Body of pancreas (tissue), 4 donors: Measurements from ENCODE around the gene UNC13C. TPM values are rescaled to one million over a fixed set of nuclear protein-coding genes. Genes with fewer than 3 reads are reported as not detected.

ENCODE experiments used
- ATAC-seq: fragments of 150-250 bp; one replicate; pipeline ENCODE4 v1.9.1; 2016
- DNase-seq, 4 donors: peaks; one replicate each; pipeline ENCODE4 v3.0.0-alpha.2; 2019
- H3K27ac ChIP-seq, 4 donors: fragments of 200-600 bp; sonication (generic); 1 replicate in 3 of 4; 2 replicates in 1 of 4; pipeline versions ENCODE4 v1.5.1 to v1.6.1; 2016 to 2019; ENCODE audit warnings: mild to moderate bottlenecking in 1 of 4, mixed read lengths in 1 of 4, moderate library complexity in 1 of 4
- H3K27me3 ChIP-seq, 2 donors: fragments of 200-600 bp; sonication (generic); one replicate each; pipeline ENCODE4 v1.6.0; 2016; ENCODE audit warnings: mild to moderate bottlenecking in 1 of 2
- H3K36me3 ChIP-seq, 2 donors: fragments of 200-600 bp; sonication (generic); replicated peaks in 1 of 2; 2 replicates each; pipeline ENCODE4 v1.5.1; 2016; ENCODE audit warnings: low read depth in 2 of 2; ENCODE audit not compliant: insufficient read depth in 1 of 2
- H3K4me1 ChIP-seq: fragments of 200-600 bp; sonication (generic); one replicate; pipeline ENCODE4 v1.6.0; 2016
- H3K4me3 ChIP-seq, 2 donors: fragments of 200-600 bp; sonication (generic); 1 replicate in 1 of 2; 2 replicates in 1 of 2; pipeline ENCODE4 v1.5.1; 2016 to 2019
- H3K9me3 ChIP-seq, 3 donors: fragments of 200-600 bp; sonication (generic); 1 replicate in 2 of 3; 2 replicates in 1 of 3; pipeline ENCODE4 v1.5.1; 2016
- CTCF ChIP-seq, 7 experiments: fragments of 450-650 bp in 4 of 7; fragments of 200-600 bp in 3 of 7; sonication (generic) in 3 of 7; IDR thresholded peaks; one replicate each; pipeline ENCODE4 v1.5.1; 2016 to 2019; ENCODE audit warnings: antibody characterized with exemption in 7 of 7
- POLR2A ChIP-seq, 3 donors: fragments of 450-650 bp; IDR thresholded peaks; one replicate each; pipeline ENCODE4 v1.6.1; 2016; ENCODE audit warnings: antibody characterized with exemption in 3 of 3, mild to moderate bottlenecking in 2 of 3
- WGBS, 2 donors: methylation state at CpG; one replicate each; pipeline ENCODE4 v1.1.5; 2017; 5-methylcytosine and 5-hydroxymethylcytosine counted together
- intact Hi-C: fragments of 100-400 bp; cut with DNase I; formaldehyde crosslinking; loops from one replicate; pipeline ENCODE4 v1.15.1; 2023
- total RNA-seq, 2 donors: library from RNA; depleted of rRNA; stranded (reverse); fragments of >200 nt; gene quantifications; one replicate each; pipeline ENCODE4 v1.1.0, GENCODE V29; 2016

UNC13C gene
- total RNA-seq, 2 donors from 2014 or later: not detected

- no peak for TF ChIP-seq POLR2A (IDR thresholded peaks at IDR 0.05)
- TF ChIP-seq CTCF (IDR thresholded peaks at IDR 0.05): no peak
- 38 to 43% methylated on average over 3 of the region's 3 CpGs for WGBS, 2 donors
- intact Hi-C loops: no loop called here
- Histone ChIP-seq H3K9me3 (no peaks in the 10 kb centered on the region), H3K4me1 (no peaks in the 10 kb centered on the region), H3K27me3 (no peaks in the 10 kb centered on the region), H3K4me3 (no peak overlapping the region), H3K27ac (no peak overlapping the region), H3K36me3 (no peaks in the 10 kb centered on the region)
- no peak for DNase-seq
- ATAC-seq: no peak
Measured at GRCh38 chr15:54619180-54619579, 640.9 kb downstream of the UNC13C start.

GRCh38 chr15:54620916-54621315 lies 642.7 kb downstream of the UNC13C start:
- H3K4me3 ChIP-seq: no peak overlapping the region
- intact Hi-C loops: no loop called here
- no peaks in the 10 kb centered on the region for H3K36me3 ChIP-seq
- DNase-seq: no peak
- no peak overlapping the region for H3K27ac ChIP-seq
- 68 to 71% methylated on average over 3 of the region's 3 CpGs for WGBS, 2 donors
- H3K27me3 ChIP-seq: no peaks in the 10 kb centered on the region
- no peak for ATAC-seq
- no peak for TF ChIP-seq POLR2A (IDR thresholded peaks at IDR 0.05)
- TF ChIP-seq CTCF (IDR thresholded peaks at IDR 0.05): no peak
- H3K9me3 ChIP-seq: no peaks in the 10 kb centered on the region
- no peaks in the 10 kb centered on the region for H3K4me1 ChIP-seq

- H3K4me1 ChIP-seq: no peaks in the 10 kb centered on the region
- H3K36me3 ChIP-seq: no peaks in the 10 kb centered on the region
- H3K27me3 ChIP-seq: no peaks in the 10 kb centered on the region
- H3K27ac ChIP-seq: no peak overlapping the region
- DNase-seq: no peak
- intact Hi-C loops: no loop called here
- no peaks in the 10 kb centered on the region for H3K9me3 ChIP-seq
- 97 to 98% methylated on average over 4 of the region's 4 CpGs for WGBS, 2 donors
- H3K4me3 ChIP-seq: no peak overlapping the region
- TF ChIP-seq CTCF (IDR thresholded peaks at IDR 0.05) (no peak), POLR2A (IDR thresholded peaks at IDR 0.05) (no peak)
- ATAC-seq: no peak
Measured at GRCh38 chr15:54636147-54636546, 657.9 kb downstream of the UNC13C start.

- TF ChIP-seq POLR2A (IDR thresholded peaks at IDR 0.05): no peak
- no peak for TF ChIP-seq CTCF (IDR thresholded peaks at IDR 0.05)
- ATAC-seq (no peak), DNase-seq (no peak)
- no peak overlapping the region for H3K27ac ChIP-seq
- no peaks in the 10 kb centered on the region for H3K27me3 ChIP-seq
- intact Hi-C loops: no loop called here
- no peaks in the 10 kb centered on the region for H3K4me1 ChIP-seq
- no peaks in the 10 kb centered on the region for H3K36me3 ChIP-seq
- H3K4me3 ChIP-seq: no peak overlapping the region
- H3K9me3 ChIP-seq: no peaks in the 10 kb centered on the region
Measured at GRCh38 chr15:54638666-54639065, 660.4 kb downstream of the UNC13C start.

GRCh38 chr15:54640873-54641272 lies 662.6 kb downstream of the UNC13C start:
- DNase-seq: no peak
- H3K9me3 ChIP-seq: no peaks in the 10 kb centered on the region
- 56 to 58% methylated on average over 2 of the region's 2 CpGs for WGBS, 2 donors

More at GRCh38 chr15:54640873-54641272, 662.6 kb downstream of the UNC13C start:
- Histone ChIP-seq H3K27me3 (no peaks in the 10 kb centered on the region), H3K4me3 (no peak overlapping the region), H3K27ac (no peak overlapping the region), H3K36me3 (no peaks in the 10 kb centered on the region), H3K4me1 (no peaks in the 10 kb centered on the region)
- intact Hi-C loops: no loop called here
- ATAC-seq: no peak
- TF ChIP-seq CTCF (IDR thresholded peaks at IDR 0.05): no peak
